NCI-H1694 treated with DMSO at 0.1 percent for 48 hours (cell line): Measurements from ENCODE around the gene PRCC.

Source experiments
- DNase-seq: peaks from one replicate; lab custom pipeline; 2025; lab: John Stamatoyannopoulos, UW

PRCC gene

GRCh38 chr1:156796340-156797097, 29.2 kb downstream of the PRCC start:
- no peak for DNase-seq

GRCh38 chr1:156797212-156797871, 30.0 kb downstream of the PRCC start:
- DNase-seq, result peak; percentile 51

GRCh38 chr1:156801409-156802121, 34.2 kb downstream of the PRCC start:
- no peak for DNase-seq

- DNase-seq, result no peak
Observed at GRCh38 chr1:156802421-156802935, 35.1 kb downstream of the PRCC start.

- DNase-seq, result no peak
Observed at GRCh38 chr1:156803086-156803851, 35.9 kb downstream of the PRCC start.

GRCh38 chr1:156804026-156804425, 36.7 kb downstream of the PRCC start:
- no peak for DNase-seq

- DNase-seq, result no peak
Observed at GRCh38 chr1:156804572-156805243, 37.4 kb downstream of the PRCC start.

- DNase-seq, result no peak
Observed at GRCh38 chr1:156805766-156806511, 38.6 kb downstream of the PRCC start.

GRCh38 chr1:156806512-156807440, 39.4 kb downstream of the PRCC start:
- no peak for DNase-seq

- no peak for DNase-seq
Observed at GRCh38 chr1:156807627-156808026, 40.3 kb downstream of the PRCC start.

GRCh38 chr1:156808186-156809030, 41.1 kb downstream of the PRCC start:
- DNase-seq, result no peak

GRCh38 chr1:156809281-156809680, 41.9 kb downstream of the PRCC start:
- no peak for DNase-seq

GRCh38 chr1:156809711-156810366, 42.5 kb downstream of the PRCC start:
- DNase-seq, result no peak

GRCh38 chr1:156811168-156811567, 43.8 kb downstream of the PRCC start:
- no peak for DNase-seq

GRCh38 chr1:156812293-156812990, 45.1 kb downstream of the PRCC start:
- no peak for DNase-seq

GRCh38 chr1:156813298-156813697, 46.0 kb downstream of the PRCC start:
- no peak for DNase-seq

GRCh38 chr1:156813750-156814570, 46.6 kb downstream of the PRCC start:
- no peak for DNase-seq
